ENCODE measurements around the gene STARD9. TPM values are rescaled to one million over a fixed set of nuclear protein-coding genes. Genes with fewer than 3 reads are reported as not detected.

Gene STARD9
- total RNA-seq, 1 donor: 9.1 TPM

DNA sequence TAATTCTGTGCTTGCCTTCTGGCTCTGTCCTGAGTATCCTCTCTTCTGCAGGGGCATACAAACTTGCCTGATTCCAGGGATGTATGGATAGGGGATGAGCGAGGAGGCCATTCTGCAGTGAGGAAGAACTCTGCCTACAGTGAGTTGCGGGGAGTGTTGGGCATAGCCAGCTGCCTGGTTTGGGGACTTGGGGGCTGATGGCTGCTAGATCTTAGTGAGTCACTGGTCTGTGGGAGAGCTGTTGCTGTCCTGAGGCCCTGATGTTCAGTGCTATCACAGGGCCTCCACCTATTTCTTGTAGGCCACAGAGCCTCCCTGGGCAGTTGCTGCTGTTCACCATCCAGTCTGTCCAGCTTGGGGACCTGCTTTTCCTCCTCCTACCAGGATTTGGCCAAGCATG is 141.2 kb downstream of the STARD9 start:
- no peak overlapping the region for H3K4me3 ChIP-seq (ENCODE audit: low read depth, low read length)
- TF ChIP-seq CTCF (IDR thresholded peaks at IDR 0.05; ENCODE audit: insufficient read depth, low read depth, low read length): no peak
- no peak for DNase-seq (ENCODE audit: low read depth)

DNA sequence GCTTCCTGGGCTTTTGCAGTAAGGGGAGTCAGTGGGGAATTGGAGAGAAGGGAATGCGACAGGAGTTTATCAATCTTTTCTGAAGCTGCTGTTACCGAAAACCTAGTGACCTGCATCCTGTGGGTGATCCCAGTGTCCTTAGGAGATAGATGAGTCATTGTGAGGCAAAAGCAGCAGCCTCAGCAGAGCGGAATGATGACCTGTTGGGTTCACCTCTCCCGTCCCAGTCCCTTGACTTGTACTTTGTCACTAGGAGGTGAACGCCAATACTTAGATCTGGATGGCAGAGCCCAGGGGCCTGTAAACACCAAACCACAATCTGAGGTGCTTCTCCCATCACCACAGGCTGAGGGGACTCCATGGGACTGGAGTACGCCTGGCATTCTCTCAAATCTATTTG is 143.6 kb downstream of the STARD9 start:
- no peak for TF ChIP-seq CTCF (IDR thresholded peaks at IDR 0.05; ENCODE audit: insufficient read depth, low read depth, low read length)
- H3K4me3 ChIP-seq (ENCODE audit: low read depth, low read length): no peak overlapping the region
- no peak for DNase-seq (ENCODE audit: low read depth)

GRCh38 chr15:42720071-42720470 is 144.7 kb downstream of the STARD9 start:
- H3K4me3 ChIP-seq (ENCODE audit: low read depth, low read length): no peak overlapping the region
- no peak for DNase-seq (ENCODE audit: low read depth)
- TF ChIP-seq CTCF (IDR thresholded peaks at IDR 0.05; ENCODE audit: insufficient read depth, low read depth, low read length): no peak

DNA sequence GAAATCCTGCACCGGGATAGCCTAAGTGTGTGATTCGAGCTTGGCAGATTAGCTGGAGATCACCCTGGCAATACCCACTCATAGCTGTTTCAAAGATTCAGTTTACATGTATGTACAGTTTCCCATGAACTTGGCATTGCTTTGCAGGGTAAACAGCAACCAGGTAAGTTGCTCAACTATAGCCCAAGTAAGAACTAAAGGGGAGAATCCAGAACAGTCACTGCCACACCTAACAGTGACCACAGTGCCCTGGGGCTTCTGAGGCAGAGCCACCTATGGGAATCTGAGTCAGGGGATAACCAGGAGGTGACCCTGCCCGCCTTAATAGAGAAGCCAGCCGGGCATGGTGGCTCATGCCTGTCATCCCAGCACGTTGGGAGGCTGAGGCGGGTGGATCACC is 145.6 kb downstream of the STARD9 start:
- no peak for DNase-seq (ENCODE audit: low read depth)
- no peak overlapping the region for H3K4me3 ChIP-seq (ENCODE audit: low read depth, low read length)
- no peak for TF ChIP-seq CTCF (IDR thresholded peaks at IDR 0.05; ENCODE audit: insufficient read depth, low read depth, low read length)

DNA sequence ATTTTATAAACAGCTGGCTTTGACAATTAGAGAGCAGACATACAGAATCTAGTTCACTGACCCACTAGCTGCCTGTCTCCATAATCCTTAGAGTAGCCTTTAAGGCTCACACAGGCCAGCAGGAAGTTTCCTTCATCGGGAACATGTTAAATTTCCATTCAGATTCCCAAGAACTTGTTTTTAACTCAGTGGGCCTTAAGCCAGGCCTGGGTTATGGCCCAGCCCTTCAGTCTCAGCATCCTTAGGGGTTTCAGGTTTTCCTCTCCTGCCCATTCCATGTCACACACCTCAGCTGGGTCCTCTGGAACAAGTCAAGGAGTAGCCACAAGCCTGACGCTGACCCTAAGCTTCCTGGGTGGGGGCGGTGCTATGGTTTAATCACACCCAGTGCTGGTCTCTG is 146.5 kb downstream of the STARD9 start:
- no peak overlapping the region for H3K4me3 ChIP-seq (ENCODE audit: low read depth, low read length)
- no peak for TF ChIP-seq CTCF (IDR thresholded peaks at IDR 0.05; ENCODE audit: insufficient read depth, low read depth, low read length)

GRCh38 chr15:42723068-42723467 is 147.7 kb downstream of the STARD9 start:
- DNase-seq (ENCODE audit: low read depth): no peak
- TF ChIP-seq CTCF (IDR thresholded peaks at IDR 0.05; ENCODE audit: insufficient read depth, low read depth, low read length): no peak
- no peak overlapping the region for H3K4me3 ChIP-seq (ENCODE audit: low read depth, low read length)

More for the DNA sequence above, 146.5 kb downstream of the STARD9 start:
- DNase-seq (ENCODE audit: low read depth): no peak

GRCh38 chr15:42724276-42724675 is 148.9 kb downstream of the STARD9 start:
- H3K4me3 ChIP-seq (ENCODE audit: low read depth, low read length): no peak overlapping the region
- no peak for TF ChIP-seq CTCF (IDR thresholded peaks at IDR 0.05; ENCODE audit: insufficient read depth, low read depth, low read length)
- no peak for DNase-seq (ENCODE audit: low read depth)
